Muscle layer of duodenum (tissue), 2 donors: Measurements from ENCODE around the gene RAE1.

Source experiments
- H3K27ac ChIP-seq: one replicate; pipeline ENCODE4 v1.7.0; 2013; ENCODE audit warnings: mild to moderate bottlenecking, low read length
- H3K27me3 ChIP-seq: one replicate; pipeline ENCODE4 v1.7.0; 2013; ENCODE audit warnings: low read depth, mild to moderate bottlenecking, control low read depth, low read length
- H3K36me3 ChIP-seq, 2 donors: one replicate each; pipeline ENCODE4 v1.7.0; 2013; ENCODE audit warnings: low read length in 2 of 2, control low read depth in 1 of 2, mild to moderate bottlenecking in 1 of 2; ENCODE audit not compliant: insufficient read depth in 2 of 2, control insufficient read depth in 1 of 2
- H3K4me1 ChIP-seq, 2 donors: one replicate each; pipeline ENCODE4 v1.7.0; 2013; ENCODE audit warnings: low read length in 2 of 2, mild to moderate bottlenecking in 2 of 2, control low read depth in 1 of 2, moderate library complexity in 1 of 2; ENCODE audit not compliant: insufficient read depth in 2 of 2, control insufficient read depth in 1 of 2
- H3K4me3 ChIP-seq, 2 donors: one replicate each; pipeline ENCODE4 v1.7.0; 2013; ENCODE audit warnings: low read length in 2 of 2, low read depth in 1 of 2, mild to moderate bottlenecking in 1 of 2
- H3K9me3 ChIP-seq, 2 donors: one replicate each; pipeline ENCODE4 v1.7.0; 2013; ENCODE audit warnings: low read length in 2 of 2, control low read depth in 1 of 2, mild to moderate bottlenecking in 1 of 2; ENCODE audit not compliant: control insufficient read depth in 1 of 2
- donor health status: healthy.

The RAE1 gene

DNA sequence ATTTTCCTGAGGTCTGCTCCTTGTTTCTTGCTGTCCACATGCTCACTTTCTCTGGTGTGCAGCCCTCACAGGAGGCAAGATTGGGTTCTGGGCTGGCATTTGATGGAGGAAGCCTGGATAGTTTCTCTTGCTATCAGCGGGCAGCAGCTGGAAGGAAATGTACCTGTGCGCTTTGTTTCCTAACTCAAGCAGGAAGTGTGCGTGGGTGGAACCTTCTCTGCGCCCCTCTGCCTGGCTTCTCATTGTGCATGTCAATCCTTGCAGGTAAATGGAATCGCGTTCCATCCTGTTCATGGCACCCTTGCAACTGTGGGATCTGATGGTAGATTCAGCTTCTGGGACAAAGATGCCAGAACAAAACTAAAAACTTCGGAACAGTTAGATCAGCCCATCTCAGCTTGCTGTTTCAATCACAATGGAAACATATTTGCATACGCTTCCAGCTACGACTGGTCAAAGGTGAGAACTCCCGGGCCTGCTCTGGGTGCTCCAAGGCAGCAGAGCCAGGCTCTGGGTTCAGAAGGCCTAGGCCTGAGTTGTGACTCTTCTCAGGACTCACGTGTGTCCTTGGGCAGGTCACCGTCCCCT lies 23.4 kb downstream of the RAE1 start:
- H3K9me3 ChIP-seq, result no peaks in the 10 kb centered on the region
- H3K27me3 ChIP-seq, result no peaks in the 10 kb centered on the region
- H3K4me1 ChIP-seq, result no peaks in the 10 kb centered on the region
- H3K36me3 ChIP-seq, result peaks cover 82 to 96% of the 10 kb centered on the region in 2 donors
- H3K4me3 ChIP-seq, result no peak overlapping the region
- H3K27ac ChIP-seq, result no peak overlapping the region

DNA sequence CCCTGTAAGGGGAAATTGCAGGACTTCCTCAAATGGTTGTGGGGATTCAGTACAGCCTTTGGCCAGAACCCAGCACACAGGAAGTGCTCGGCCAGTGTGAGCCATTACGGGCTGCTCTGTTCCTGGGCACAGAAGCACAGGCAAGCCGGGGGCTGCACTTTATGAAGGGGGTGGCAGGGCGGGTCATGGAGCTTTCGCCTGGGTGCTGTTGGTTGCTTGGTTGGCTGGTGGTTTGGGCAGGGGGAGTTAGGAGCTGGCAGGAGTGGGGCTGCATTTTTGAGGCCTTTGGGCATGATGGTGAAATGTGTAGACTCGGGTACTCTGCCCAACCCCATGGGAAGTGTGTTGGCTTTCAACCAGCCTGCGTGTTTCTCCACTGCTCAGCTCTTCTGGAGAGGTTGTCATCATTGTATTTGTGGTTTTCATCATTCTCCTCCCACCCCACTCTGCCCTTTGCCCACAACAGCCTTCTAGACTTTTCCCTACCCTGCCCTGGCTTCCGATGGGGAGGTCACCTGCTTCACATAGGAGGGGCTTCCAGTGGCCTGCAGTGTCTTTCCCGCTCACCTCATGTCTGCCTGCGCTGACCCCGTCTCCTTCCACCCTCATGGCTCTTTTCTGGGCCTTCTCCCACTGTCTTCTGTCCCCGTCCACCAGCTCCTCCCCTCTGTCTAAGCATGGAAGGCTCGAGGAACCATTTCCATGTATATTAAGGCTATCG lies 24.0 kb downstream of the RAE1 start:
- Histone ChIP-seq H3K4me1 (no peaks in the 10 kb centered on the region), H3K27me3 (no peaks in the 10 kb centered on the region), H3K4me3 (peak overlapping the region in 1 of 2 donors; percentile 10), H3K9me3 (no peaks in the 10 kb centered on the region), H3K36me3 (peaks cover 77 to 94% of the 10 kb centered on the region in 2 donors), H3K27ac (no peak overlapping the region)

DNA sequence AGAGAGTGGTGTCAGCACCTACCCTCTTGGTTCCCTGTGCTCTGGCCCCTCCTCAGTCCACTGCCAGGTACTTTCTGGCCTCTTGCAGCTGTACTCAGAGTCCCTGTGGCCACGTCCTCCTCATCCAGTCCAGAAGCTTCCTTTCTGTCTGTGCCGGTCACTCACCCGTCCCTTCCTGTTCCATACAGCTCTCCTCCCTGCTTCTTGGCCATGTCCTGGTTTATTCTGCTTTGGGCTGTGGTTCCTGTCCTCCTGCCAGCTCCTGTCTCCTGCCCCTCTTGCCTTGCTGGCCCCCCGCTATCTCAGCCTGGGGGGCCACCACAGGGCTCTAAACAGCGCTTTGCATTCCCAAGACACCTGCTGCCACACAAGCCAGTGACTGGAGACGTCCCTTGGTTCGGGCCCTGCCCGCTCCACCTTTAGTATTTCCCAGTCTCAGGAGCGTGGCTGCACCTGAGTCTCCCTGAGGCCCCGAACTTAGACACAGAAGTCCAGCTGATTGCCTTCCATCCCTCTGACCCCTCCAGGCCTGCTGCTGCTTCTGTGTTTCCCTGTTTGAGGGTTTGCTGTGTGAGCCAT lies 24.7 kb downstream of the RAE1 start:
- H3K27ac ChIP-seq, result no peak overlapping the region
- no peaks in the 10 kb centered on the region for H3K4me1 ChIP-seq
- no peaks in the 10 kb centered on the region for H3K27me3 ChIP-seq
- H3K36me3 ChIP-seq, result peaks cover 71 to 94% of the 10 kb centered on the region in 2 donors
- peak overlapping the region in 1 of 2 donors; percentile 10 for H3K4me3 ChIP-seq
- no peaks in the 10 kb centered on the region for H3K9me3 ChIP-seq

DNA sequence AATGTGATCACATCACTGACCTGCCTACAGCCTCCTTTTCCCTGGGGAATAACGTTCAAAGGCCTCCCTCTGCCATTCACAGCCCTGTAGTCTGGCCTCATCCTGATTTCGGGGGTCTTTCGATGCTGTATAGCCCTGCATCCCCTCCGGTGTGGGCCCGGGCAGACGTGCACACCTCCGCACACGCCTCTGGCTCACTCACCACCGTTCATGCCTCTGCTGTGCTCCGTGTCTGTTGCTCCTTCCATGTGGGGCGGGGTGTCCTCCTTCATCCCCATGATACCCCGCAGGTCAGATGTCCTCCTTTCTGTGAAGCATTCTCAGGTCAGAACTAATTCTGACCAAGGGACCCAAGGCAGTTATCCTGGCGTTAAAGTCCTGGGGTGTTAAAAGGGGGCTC lies 26.3 kb downstream of the RAE1 start:
- Histone ChIP-seq H3K9me3 (no peaks in the 10 kb centered on the region), H3K4me3 (no peak overlapping the region), H3K36me3 (peaks cover 56 to 79% of the 10 kb centered on the region in 2 donors), H3K27ac (no peak overlapping the region), H3K4me1 (no peaks in the 10 kb centered on the region), H3K27me3 (no peaks in the 10 kb centered on the region)

DNA sequence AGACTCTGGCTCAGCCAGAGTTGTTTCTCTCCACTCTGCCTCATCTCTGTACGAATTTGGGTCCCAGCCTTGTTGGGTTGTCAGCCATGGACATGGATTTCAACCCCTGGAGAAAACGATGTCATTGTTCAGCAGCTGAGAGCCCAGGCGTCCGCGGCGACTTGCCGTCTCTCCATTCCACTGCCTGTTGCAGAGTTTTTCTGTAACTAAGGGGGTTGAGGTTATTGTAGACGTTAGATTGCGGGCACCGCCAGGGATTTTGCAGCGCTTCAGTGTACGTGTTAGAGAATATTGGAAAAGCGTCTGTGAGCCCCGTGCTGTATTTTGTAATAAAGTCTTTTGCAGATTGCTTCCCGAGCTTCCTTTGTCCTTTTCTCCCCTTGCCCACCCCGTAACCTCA lies 27.1 kb downstream of the RAE1 start:
- Histone ChIP-seq H3K9me3 (no peaks in the 10 kb centered on the region), H3K27me3 (no peaks in the 10 kb centered on the region), H3K4me3 (no peak overlapping the region), H3K27ac (no peak overlapping the region), H3K4me1 (no peaks in the 10 kb centered on the region), H3K36me3 (peaks cover 52 to 71% of the 10 kb centered on the region in 2 donors)

DNA sequence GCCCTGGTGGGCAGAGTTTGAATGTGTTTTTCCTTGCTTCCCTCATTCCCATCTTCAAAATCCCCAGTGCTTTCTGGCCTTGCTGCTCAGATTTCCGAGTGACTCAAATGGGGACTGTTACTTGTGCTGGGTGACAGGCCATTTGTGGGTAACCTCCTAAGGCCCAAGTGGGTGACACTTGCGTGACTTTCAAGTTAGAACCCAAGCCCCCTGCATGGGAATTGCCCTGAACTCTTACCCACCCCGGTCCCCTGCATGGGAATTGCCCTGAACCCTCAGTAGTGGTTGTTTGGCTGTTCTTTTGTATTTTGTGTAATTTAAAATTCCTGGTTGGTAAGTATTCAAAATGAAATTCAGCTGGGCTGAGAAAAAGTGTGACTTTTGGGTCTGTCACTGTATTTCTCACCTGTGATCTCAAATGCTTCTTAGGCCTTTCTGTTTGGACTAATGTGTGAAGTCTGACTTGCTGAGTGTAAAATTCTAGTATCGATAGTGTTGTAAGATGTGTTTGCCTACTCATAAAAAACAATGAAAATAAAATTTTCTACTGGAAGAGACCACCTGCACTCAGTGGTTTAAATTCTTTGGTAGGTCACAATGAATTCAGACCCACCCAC lies 27.7 kb downstream of the RAE1 start:
- no peaks in the 10 kb centered on the region for H3K27me3 ChIP-seq
- no peak overlapping the region for H3K4me3 ChIP-seq
- H3K9me3 ChIP-seq, result no peaks in the 10 kb centered on the region
- H3K4me1 ChIP-seq, result no peaks in the 10 kb centered on the region
- peaks cover 46 to 65% of the 10 kb centered on the region in 2 donors for H3K36me3 ChIP-seq
- H3K27ac ChIP-seq, result no peak overlapping the region

DNA sequence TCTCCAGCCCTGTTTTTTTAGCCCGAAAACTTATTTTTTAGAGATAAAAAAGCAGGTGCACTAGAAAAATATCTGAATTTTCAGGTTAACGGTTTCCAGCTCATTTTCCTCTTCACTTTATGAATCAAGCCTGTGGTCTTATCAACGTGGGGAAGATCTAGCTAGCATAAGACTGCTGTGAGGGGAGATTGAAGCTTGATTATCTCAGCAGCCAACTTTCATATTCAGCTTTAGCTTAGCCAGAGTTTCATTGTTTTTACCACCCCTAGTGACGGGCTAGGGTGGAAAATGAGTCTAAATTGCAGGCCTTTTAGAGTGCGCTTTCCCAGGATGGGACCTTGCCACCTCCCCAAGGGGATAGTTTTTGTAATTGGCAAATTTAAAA lies 28.2 kb downstream of the RAE1 start:
- Histone ChIP-seq H3K27ac (no peak overlapping the region), H3K36me3 (peaks cover 44 to 60% of the 10 kb centered on the region in 2 donors)

DNA sequence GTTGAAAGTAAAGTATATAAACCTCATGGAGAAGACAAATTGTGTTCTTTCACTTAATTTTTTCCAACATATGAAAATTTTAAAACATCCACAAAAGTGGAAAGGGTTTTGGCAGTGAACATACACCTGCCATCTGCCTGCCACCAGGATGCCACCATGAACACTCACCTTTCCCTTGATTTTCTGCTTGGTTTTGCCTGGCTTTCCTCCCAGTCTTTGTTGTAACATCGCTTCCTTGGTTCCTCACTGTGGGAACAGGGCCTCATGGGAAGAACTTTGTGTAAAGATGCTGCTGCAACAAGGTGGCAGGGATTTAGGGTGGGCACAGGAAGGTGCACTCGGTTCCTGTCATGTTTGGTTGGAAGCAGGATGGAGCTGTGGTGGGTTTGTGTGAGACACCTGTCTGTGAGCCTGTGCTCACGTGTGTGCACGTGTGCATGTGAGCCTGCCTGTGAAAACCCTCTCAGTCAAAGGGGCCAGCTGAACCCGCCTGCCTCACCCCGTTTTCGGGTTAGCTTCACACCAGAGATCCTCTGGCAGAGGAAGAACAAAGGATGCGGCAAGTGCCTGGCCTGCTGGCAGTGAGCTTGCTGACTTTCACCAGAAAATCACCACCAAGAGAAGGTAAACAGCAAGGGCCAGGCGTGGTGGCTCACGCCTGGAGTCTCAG lies 29.2 kb downstream of the RAE1 start:
- Histone ChIP-seq H3K36me3 (peaks cover 35 to 50% of the 10 kb centered on the region in 2 donors), H3K4me3 (no peak overlapping the region), H3K9me3 (no peaks in the 10 kb centered on the region), H3K27ac (no peak overlapping the region), H3K4me1 (no peaks in the 10 kb centered on the region), H3K27me3 (no peaks in the 10 kb centered on the region)

More for the DNA sequence above, 28.2 kb downstream of the RAE1 start:
- H3K4me1 ChIP-seq, result no peaks in the 10 kb centered on the region
- H3K9me3 ChIP-seq, result no peaks in the 10 kb centered on the region
- no peaks in the 10 kb centered on the region for H3K27me3 ChIP-seq
- H3K4me3 ChIP-seq, result no peak overlapping the region

DNA sequence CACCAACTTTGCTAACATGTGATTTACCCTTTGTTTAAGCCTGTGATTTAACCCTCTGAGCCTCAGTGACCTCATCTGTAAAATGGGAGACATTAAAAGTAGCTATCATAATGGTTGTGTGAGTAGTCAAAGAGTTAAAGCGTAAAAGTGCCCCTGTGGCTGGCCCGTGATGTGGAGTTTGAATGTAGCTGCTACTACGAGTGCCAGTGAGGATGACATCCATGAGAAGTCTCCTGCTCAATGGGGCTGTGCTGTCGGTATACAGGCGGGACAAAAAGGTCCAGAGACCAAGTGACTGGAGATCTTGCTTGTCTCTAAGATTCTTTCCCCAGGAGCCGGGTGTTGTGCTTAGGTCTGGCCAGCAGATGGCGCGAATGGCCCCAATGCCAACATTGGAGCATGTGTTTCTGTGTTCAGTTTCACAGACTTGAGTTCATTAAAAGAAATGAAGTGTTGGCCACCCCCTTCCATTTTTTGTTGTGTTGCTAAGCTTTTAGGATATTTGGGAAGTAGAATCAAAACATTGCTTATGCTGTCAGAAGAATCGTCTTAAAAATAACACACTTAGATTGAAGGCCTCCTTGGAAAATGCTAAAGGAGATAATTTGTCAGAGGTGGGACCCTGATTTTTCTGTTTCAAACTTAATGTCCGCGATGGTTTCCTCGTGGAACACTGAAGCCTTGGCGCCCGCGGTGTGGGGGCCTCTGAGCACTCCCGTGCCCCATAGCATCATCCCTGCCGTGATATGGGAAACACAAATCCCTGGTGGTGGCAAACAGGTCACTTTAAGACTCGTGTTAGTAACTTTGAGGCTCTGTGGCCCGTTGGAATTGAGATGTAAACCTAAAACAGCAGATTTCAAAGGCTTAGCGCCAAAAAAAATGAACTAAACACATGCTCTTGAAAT lies 30.8 kb downstream of the RAE1 start:
- no peaks in the 10 kb centered on the region for H3K4me1 ChIP-seq
- no peaks in the 10 kb centered on the region for H3K9me3 ChIP-seq
- H3K27ac ChIP-seq, result no peak overlapping the region
- H3K27me3 ChIP-seq, result no peaks in the 10 kb centered on the region
- peaks cover 22 to 34% of the 10 kb centered on the region in 2 donors for H3K36me3 ChIP-seq
- no peak overlapping the region for H3K4me3 ChIP-seq

DNA sequence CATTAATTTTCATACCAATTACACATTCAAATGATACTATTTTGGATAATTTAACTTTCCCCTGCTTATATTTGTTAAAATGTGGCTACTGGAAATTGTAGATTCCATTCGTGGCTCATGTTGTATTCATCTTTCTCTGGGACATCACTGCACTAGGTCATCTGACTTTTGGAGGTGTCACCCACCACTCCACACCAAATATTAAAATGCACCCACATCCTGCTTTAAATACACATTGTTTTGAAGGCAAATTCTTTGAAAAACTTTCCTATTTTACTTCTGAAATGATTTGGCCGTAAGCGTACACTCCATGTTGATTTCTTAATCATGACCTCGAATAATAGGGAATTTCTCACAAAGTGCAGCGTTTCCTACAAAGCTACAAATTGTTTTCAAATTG lies 31.5 kb downstream of the RAE1 start:
- Histone ChIP-seq H3K4me1 (no peaks in the 10 kb centered on the region), H3K27ac (no peak overlapping the region), H3K36me3 (peaks cover 17 to 29% of the 10 kb centered on the region in 2 donors)

More for the DNA sequence above, 31.5 kb downstream of the RAE1 start:
- no peaks in the 10 kb centered on the region for H3K27me3 ChIP-seq
- no peaks in the 10 kb centered on the region for H3K9me3 ChIP-seq
- H3K4me3 ChIP-seq, result no peak overlapping the region
